ENCODE results near the gene PDZK1IP1.
"Not testable (repeated sequence)": the region's sequence is repeated elsewhere in the genome, so short reads cannot be mapped to it uniquely, and the experiment has no call there.

PDZK1IP1 gene

DNA sequence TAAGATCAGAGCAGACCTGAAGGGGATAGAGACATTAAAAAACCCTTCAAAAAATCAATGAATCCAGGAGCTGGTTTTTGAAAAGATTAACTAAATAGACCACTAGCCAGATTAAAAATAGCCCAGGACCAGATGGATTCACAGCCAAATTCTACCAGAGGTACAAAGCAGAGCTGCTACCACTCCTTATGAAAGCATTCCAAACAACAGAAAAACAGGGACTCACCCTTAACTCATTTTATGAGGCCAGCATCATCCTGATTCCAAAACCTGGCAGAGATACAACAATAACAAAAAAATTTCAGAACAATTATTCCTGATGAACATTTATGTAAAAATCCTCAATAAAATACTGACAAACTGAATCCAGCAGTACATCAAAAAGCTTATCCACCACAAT is 33.4 kb downstream of the PDZK1IP1 start:
- H3K4me1 ChIP-seq (ENCODE audit: control insufficient read depth, insufficient read depth, low read length); H3K27ac ChIP-seq (ENCODE audit: low read depth, low read length); H3K27me3 ChIP-seq (ENCODE audit: control insufficient read depth, insufficient read depth, low read length); H3K9me3 ChIP-seq (ENCODE audit: control insufficient read depth, insufficient read depth, low read length); H3K9ac ChIP-seq (ENCODE audit: low read depth, low read length); H3K36me3 ChIP-seq (ENCODE audit: control insufficient read depth, insufficient read depth, low read length); H3K4me3 ChIP-seq (ENCODE audit: low read depth, low read length): not testable (repeated sequence)

DNA sequence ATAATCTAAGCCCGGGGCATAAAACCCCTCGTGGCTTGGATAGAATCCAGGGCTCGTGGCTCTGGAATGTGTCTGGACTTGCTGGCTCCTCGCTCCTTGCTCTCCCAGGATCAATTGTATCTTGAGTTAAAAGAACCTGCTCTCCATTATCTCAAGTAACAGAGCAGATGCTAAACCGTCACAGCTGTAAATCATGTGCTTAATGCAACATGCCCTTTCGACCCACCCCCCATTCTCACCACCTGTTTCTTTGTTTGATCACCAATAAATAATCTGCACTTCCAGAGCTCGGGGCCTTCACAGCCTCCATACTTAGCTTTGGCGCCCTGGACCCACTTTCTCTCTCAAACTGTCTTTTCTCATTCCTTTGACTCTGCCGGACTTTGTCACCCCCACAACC is 40.7 kb downstream of the PDZK1IP1 start:
- not testable (repeated sequence) for H3K27ac ChIP-seq (ENCODE audit: low read depth, low read length); H3K36me3 ChIP-seq (ENCODE audit: control insufficient read depth, insufficient read depth, low read length); H3K9ac ChIP-seq (ENCODE audit: low read depth, low read length); H3K9me3 ChIP-seq (ENCODE audit: control insufficient read depth, insufficient read depth, low read length); H3K4me3 ChIP-seq (ENCODE audit: low read depth, low read length); H3K27me3 ChIP-seq (ENCODE audit: control insufficient read depth, insufficient read depth, low read length); H3K4me1 ChIP-seq (ENCODE audit: control insufficient read depth, insufficient read depth, low read length)

DNA sequence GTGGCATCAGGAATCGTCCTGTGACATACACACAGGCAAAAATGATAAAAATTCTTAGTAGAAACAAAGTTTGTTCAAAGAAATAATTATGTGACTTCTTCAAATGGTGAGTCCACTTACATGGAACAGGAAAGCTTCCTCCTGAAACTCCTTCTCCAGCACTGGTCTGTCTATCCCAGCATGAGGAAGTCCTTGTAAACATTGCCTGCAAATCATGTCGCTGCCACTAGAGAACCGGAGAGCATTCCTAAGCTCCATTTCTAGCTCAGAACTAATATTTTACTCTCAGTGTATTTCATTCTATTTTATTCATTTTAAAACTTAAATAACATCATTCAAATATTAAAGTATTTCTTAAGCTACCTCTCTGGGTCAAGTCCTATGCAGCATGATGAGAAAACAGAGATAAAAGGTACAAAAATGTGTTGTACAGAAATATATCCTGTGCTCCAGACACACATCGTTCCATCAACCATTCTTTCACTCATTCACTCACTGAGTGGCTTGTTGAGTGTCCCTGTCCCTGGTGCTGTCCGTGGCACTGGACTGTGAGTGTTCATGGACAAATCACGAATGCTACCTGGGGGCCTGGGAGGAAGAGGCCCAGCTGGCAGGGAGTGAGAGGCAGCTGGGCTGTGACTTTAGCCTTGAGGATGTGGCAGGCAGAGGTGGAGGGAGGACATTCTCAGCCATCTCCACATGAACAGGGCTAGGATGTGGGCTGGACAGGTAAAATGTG is 42.6 kb downstream of the PDZK1IP1 start:
- no peaks in the 10 kb centered on the region for H3K36me3 ChIP-seq (ENCODE audit: control insufficient read depth, insufficient read depth, low read length)
- no peak overlapping the region for H3K9ac ChIP-seq (ENCODE audit: low read depth, low read length)
- no peak overlapping the region for H3K4me3 ChIP-seq (ENCODE audit: low read depth, low read length)
- no peaks in the 10 kb centered on the region for H3K4me1 ChIP-seq (ENCODE audit: control insufficient read depth, insufficient read depth, low read length)
- no peaks in the 10 kb centered on the region for H3K9me3 ChIP-seq (ENCODE audit: control insufficient read depth, insufficient read depth, low read length)
- no peaks in the 10 kb centered on the region for H3K27me3 ChIP-seq (ENCODE audit: control insufficient read depth, insufficient read depth, low read length)
- no peak overlapping the region for H3K27ac ChIP-seq (ENCODE audit: low read depth, low read length)

DNA sequence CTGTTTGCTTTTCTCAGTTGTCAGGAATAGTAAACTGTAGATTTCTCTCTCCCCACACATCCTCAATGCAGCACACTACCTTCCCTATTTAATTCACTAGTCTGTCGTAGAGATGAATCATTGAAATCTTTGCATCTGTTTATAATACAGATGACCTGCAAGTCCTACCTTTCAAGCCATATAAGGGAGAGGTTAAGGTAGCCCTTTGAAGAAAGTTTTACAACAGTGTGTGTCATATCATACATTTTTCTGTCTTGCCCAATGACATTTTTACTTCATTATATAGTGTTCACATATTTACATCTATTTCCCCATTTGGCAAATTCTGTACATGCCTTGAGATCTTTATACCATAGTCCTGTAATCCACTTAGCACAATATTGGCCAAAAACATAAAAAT is 43.3 kb downstream of the PDZK1IP1 start:
- H3K9me3 ChIP-seq (ENCODE audit: control insufficient read depth, insufficient read depth, low read length); H3K36me3 ChIP-seq (ENCODE audit: control insufficient read depth, insufficient read depth, low read length); H3K27me3 ChIP-seq (ENCODE audit: control insufficient read depth, insufficient read depth, low read length); H3K27ac ChIP-seq (ENCODE audit: low read depth, low read length); H3K4me3 ChIP-seq (ENCODE audit: low read depth, low read length); H3K9ac ChIP-seq (ENCODE audit: low read depth, low read length); H3K4me1 ChIP-seq (ENCODE audit: control insufficient read depth, insufficient read depth, low read length): not testable (repeated sequence)

DNA sequence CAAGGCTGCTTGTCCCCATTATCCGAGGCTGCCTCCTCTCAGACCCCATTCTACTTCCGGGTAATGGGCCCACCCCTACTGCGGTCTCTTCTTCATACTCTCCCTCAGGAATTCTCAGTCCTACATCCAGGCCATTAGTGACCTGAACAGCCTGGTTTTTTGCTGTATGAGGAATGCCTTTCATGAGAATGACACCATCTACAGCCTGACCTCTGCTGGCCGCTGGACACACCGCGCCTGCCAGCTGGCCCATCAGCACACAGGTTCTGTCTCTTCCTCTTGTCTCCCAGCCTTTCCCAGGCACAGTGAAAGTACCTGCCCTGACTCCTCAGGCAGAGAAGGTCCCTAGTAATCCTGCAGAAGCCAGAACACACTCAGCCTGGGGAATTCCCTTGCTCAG is 46.2 kb downstream of the PDZK1IP1 start:
- H3K27ac ChIP-seq (ENCODE audit: low read depth, low read length); H3K4me3 ChIP-seq (ENCODE audit: low read depth, low read length); H3K36me3 ChIP-seq (ENCODE audit: control insufficient read depth, insufficient read depth, low read length); H3K9me3 ChIP-seq (ENCODE audit: control insufficient read depth, insufficient read depth, low read length); H3K27me3 ChIP-seq (ENCODE audit: control insufficient read depth, insufficient read depth, low read length); H3K4me1 ChIP-seq (ENCODE audit: control insufficient read depth, insufficient read depth, low read length); H3K9ac ChIP-seq (ENCODE audit: low read depth, low read length): not testable (repeated sequence)

DNA sequence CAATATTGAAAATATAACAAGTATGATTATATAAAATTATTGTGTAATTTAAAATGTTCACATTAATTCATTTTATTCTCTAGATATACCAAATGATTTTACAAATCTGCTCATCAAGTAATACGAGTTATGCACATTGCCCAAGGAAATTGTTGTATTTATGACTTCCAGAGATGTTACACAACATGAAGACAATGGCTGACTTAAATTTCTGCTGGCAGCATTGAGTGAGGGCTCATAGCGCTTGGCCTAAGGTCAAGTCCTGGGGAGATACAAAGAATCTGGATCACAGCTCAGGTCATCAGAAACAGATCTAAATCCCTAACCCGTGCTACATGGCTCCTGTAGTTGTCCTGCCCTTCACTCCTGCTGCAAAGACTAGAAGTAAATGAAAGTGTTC is 49.5 kb downstream of the PDZK1IP1 start:
- H3K27ac ChIP-seq (ENCODE audit: low read depth, low read length); H3K9ac ChIP-seq (ENCODE audit: low read depth, low read length); H3K4me1 ChIP-seq (ENCODE audit: control insufficient read depth, insufficient read depth, low read length); H3K9me3 ChIP-seq (ENCODE audit: control insufficient read depth, insufficient read depth, low read length); H3K36me3 ChIP-seq (ENCODE audit: control insufficient read depth, insufficient read depth, low read length); H3K27me3 ChIP-seq (ENCODE audit: control insufficient read depth, insufficient read depth, low read length); H3K4me3 ChIP-seq (ENCODE audit: low read depth, low read length): not testable (repeated sequence)

DNA sequence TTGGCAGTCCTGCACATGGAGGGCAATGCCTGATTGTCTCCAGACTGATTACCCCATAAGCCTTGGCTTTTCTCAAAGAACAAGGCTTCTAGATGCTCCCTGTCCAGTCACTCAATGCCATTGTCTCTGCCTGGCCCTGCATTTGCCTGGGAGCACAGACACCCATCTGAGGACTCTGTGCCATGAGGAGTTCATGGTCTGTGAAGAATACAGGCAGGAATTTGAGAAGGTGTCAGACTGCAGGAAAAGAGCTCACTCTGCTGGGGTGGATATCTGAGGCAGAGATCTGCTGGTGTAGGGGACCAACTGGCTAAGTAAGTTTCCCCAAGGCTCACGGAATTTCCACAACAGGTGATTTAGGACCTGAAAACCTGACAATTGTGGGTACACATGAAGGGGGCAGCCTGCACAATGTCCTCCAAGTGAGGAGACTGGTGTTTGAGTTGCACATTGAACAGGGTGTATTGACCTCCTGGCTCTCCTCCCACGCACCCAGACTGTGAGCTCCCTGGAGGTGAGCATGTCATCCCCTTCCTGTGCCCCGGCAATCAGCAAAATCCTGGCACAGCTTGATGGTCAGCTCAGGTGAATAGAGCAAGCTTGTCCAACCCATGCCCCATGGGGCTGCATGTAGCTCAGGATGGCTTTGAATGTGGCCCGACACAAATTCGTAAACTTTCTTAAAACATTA is 51.8 kb downstream of the PDZK1IP1 start:
- H3K9ac ChIP-seq (ENCODE audit: low read depth, low read length), result no peak overlapping the region
- H3K9me3 ChIP-seq (ENCODE audit: control insufficient read depth, insufficient read depth, low read length), result no peaks in the 10 kb centered on the region
- H3K4me1 ChIP-seq (ENCODE audit: control insufficient read depth, insufficient read depth, low read length), result no peaks in the 10 kb centered on the region
- no peaks in the 10 kb centered on the region for H3K36me3 ChIP-seq (ENCODE audit: control insufficient read depth, insufficient read depth, low read length)
- no peaks in the 10 kb centered on the region for H3K27me3 ChIP-seq (ENCODE audit: control insufficient read depth, insufficient read depth, low read length)
- no peak overlapping the region for H3K4me3 ChIP-seq (ENCODE audit: low read depth, low read length)
- no peak overlapping the region for H3K27ac ChIP-seq (ENCODE audit: low read depth, low read length)

DNA sequence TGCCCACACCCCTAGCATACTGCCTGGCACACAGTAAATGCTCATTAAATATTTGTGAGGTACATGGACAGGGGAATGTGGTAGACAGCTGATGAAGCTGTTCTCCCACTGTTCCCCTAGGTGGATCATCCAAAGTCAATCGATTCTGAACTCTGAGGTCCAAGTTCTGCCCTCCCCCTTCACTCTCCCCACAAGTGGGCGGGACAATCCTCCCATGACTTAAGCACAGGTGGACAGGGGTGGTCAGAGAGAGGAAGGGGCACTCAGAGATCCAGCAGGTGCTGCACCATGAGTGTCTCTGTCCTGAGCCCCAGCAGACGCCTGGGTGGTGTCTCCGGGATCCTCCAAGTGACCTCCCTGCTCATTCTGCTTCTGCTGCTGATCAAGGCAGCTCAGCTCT is 52.6 kb downstream of the PDZK1IP1 start, which contains the start of gene CYP4A22:
Gene CYP4A22 (plus strand): TSS at position 244 of the 400 bp plus-strand sequence. CDS start 45 bp downstream, at position 289.
- H3K27ac ChIP-seq (ENCODE audit: low read depth, low read length), result no peak within 1 kb of the TSS
- no peak within 1 kb of the TSS for H3K4me3 ChIP-seq (ENCODE audit: low read depth, low read length)
- H3K9me3 ChIP-seq (ENCODE audit: control insufficient read depth, insufficient read depth, low read length), result no peaks in the 10 kb centered on the region
- H3K27me3 ChIP-seq (ENCODE audit: control insufficient read depth, insufficient read depth, low read length), result no peaks in the 10 kb centered on the region
- no peaks in the 10 kb centered on the region for H3K36me3 ChIP-seq (ENCODE audit: control insufficient read depth, insufficient read depth, low read length)
- H3K4me1 ChIP-seq (ENCODE audit: control insufficient read depth, insufficient read depth, low read length), result no peaks in the 10 kb centered on the region
- H3K9ac ChIP-seq (ENCODE audit: low read depth, low read length), result no peak within 1 kb of the TSS

All from HUES48 (cell line).